GM13977 (cell line): ENCODE data around the gene PGBD2.
"Not testable (repeated sequence)": the region's sequence is repeated elsewhere in the genome, so short reads cannot be mapped to it uniquely, and the experiment has no call there.

ENCODE experiments used
- DNase-seq: peaks from one replicate; pipeline ENCODE4 v3.0.0; 2012; ENCODE audit warnings: low spot score
- in situ Hi-C: fragments of 300-500 bp; cut with MboI; formaldehyde crosslinking; loops from one replicate; pipeline ENCODE4 v1.12.0; 2022; ENCODE audit warnings: low sequenced_read_pairs, low pct_unique_long_range_greater_than_20kb, mixed read lengths, inconsistent platforms; ENCODE audit not compliant: unreplicated experiment
- TF ChIP-seq, protein P1 (sequence below): IDR thresholded peaks from 2 replicates; pipeline ENCODE4 v1.5.1; 2012; ENCODE audit warnings: mild to moderate bottlenecking, control low read depth; ENCODE audit not compliant: insufficient read depth; ENCODE audit errors: extremely low read depth, missing control alignments

Gene PGBD2

DNA sequence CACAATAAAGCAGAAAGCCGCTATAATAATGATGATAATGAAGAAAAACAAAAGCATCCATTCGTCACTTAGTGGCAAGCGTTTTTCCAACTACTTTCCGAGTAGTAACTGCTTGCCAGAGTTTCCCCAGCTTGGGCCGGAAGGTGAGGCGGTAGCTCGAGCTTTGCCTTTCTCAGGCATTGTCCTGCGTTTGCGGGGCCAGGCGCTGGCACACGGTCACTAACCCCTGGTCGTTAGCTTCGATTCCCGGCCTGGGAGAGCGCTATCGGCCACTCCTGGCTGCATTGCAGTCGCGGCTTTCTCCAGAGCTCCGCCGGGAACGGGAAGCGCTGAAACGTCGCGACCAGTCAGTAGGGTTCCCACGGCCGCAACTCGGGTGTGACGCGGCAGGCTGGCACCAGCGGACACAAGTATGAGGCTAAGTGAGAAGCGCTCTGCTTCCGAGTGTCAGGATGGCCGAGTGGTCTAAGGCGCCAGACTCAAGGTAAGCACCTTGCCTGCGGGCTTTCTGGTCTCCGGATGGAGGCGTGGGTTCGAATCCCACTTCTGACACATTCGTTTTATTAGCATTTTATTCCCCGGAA is 32.5 kb upstream of the PGBD2 start:
- TF ChIP-seq, protein P1, sequence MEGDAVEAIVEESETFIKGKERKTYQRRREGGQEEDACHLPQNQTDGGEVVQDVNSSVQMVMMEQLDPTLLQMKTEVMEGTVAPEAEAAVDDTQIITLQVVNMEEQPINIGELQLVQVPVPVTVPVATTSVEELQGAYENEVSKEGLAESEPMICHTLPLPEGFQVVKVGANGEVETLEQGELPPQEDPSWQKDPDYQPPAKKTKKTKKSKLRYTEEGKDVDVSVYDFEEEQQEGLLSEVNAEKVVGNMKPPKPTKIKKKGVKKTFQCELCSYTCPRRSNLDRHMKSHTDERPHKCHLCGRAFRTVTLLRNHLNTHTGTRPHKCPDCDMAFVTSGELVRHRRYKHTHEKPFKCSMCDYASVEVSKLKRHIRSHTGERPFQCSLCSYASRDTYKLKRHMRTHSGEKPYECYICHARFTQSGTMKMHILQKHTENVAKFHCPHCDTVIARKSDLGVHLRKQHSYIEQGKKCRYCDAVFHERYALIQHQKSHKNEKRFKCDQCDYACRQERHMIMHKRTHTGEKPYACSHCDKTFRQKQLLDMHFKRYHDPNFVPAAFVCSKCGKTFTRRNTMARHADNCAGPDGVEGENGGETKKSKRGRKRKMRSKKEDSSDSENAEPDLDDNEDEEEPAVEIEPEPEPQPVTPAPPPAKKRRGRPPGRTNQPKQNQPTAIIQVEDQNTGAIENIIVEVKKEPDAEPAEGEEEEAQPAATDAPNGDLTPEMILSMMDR: no peak
- in situ Hi-C loops: no loop called here
- peak; percentile 78 for DNase-seq

DNA sequence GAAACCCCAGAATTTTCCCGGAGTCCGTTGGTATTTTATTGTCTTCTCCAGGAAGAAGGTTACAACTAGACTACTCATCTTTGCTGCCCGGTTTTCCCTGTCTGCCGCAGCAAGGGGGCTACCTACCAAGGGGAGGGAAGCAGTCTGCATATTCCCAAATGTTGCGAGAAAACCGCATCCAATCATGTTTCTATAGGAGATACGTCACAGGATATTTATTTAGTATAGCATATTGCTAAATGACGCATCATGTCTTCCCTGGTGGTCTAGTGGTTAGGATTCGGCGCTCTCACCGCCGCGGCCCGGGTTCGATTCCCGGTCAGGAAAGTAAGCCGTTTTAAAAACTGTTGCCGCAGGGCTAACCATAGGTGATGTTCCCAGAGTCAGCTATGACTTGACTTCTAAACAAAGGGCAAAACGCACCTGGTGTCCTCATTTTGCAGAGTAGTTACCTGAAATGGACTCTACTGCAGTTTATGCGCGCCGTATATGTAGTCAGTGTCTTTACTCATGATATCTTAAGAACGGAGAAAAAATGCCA is 32.0 kb upstream of the PGBD2 start:
- peak; percentile 54 for DNase-seq
- in situ Hi-C loops: no loop called here
- TF ChIP-seq, protein P1: no peak

DNA sequence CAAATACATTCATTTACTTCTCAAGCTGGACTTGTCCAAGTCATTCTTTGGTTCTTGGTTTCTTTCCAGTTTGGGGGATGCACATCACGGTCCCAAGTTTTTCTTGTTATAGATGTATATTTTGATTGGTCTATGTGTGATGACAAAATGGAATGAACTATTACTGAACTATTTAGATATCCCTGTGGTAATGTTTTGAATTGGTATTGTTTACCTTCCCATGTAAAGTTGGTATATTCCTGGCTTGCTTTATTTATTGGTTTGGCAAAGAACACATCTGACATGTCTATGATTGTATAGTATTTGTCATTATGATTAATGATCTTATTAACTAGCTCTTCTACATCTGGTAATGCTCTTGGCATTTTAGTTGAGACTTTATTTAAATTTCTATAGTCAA is 24.8 kb upstream of the PGBD2 start:
- no peak for DNase-seq
- in situ Hi-C loops: no loop called here
- TF ChIP-seq, protein P1: no peak

DNA sequence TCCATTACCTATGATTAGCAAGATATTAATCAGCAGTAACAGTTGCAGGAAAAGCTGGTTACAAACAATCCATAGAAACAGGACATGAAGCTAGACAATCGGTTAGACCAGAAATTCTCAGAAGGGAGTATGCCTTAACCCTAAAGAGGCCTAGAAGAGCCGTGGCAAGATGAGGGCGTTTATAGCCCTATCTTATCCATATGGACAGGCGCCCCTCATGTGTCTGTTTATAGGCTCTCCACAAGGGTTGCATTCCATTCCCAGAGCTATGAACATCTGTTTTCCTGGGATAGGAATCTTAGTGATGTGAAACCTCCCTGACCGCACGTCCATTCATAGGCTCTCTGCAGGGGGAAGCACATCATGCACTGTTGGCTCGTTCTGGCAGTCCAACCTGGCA is 23.6 kb upstream of the PGBD2 start:
- in situ Hi-C loops, DNase-seq: not testable (repeated sequence)

DNA sequence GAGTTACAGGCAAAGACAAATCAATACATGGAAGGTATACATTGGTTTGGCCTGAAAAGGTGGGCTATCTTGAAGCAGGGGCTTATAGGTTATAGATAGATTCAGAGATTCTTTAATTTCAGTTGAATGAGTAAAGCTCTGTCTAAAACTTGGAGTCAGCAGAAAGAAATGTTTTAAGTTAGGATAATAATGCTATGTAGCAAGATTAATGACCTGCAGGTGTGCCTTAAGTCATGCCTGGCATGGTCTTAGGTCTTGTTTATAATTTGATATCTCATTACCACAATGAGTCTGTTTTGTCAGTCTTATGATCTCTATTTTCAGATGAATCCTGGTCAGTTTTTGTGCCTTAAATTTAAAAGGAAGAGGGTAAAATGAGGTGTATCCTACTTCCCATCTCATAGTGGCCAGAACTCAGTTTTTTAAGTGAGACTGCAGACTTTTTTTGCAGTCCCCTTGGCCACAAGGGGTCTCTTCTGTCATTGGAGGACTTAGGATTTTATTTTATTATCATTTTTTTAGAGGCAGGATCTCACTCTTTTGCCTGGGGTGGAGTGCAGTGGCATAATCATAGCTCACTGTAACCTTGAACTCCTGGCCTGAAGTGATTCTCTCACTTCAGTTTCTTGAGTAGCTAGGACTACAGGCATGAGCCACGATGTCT is 21.3 kb upstream of the PGBD2 start:
- in situ Hi-C loops: no loop called here
- no peak for DNase-seq
- TF ChIP-seq, protein P1: no peak

DNA sequence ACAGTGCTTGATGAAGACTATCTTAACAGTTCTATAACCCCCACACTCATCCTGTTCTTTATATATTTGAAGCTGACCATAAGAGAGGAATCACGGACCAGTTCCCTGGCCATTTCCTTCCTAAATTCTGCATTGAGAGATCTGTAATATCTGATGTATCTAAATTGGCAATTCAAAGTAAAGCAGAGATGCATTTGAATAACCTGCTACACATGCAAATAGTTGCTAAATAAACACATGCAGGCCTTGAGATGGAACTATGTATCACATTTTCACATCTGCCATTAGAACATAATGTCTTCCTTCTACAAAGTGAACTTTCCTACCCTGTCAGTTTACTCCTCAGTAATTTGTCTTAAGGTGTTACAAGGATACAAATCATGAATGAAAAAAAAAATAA is 20.4 kb upstream of the PGBD2 start:
- TF ChIP-seq, protein P1: no peak
- DNase-seq: no peak
- in situ Hi-C loops: no loop called here

DNA sequence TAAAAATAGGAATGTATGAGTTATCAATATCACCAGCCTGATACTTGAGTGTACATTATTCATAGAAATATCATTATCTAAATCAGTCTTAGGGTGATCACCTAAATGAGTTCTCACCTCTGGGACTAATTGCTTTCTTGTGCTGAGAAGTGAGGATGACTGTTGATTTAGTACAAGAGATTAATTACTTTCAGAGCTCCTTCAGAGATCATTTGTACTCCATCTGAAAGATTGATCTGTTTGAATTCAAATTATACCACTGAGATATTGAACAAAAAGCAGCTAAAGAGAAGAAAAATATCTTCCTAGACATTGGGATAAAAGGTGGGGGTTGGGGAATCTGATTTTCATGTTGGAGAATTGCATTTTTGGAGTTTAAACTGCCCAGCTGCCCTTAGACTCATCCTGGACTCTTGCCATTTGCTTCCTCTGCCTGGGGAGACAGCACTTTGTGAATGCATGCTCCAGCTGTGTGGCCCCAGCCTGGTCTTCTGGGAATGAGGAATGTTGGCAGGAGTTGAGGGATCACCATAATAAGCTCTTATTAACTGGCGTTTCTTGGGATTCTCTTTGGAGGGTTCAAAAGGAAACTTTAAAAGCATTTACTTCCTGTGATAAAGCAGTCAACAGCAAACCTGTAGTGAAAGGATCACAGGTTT is 19.7 kb upstream of the PGBD2 start:
- no peak for DNase-seq
- TF ChIP-seq, protein P1: no peak
- in situ Hi-C loops: no loop called here

DNA sequence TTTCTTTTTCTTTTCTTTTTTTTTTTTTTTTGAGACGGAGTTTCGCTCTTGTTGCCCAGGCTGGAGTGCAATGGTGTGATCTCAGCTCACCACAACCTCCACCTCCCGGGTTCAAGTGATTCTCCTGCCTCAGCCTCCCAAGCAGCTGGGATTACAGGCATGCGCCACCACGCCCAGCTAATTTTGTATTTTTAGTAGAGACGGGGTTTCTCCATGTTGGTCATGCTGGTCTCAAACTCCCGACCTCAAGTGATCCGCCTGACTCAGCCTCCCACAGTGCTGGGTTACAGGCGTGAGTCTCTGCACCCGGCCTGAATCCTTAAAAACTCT is 16.2 kb upstream of the PGBD2 start:
- in situ Hi-C loops, DNase-seq: not testable (repeated sequence)
